ENCODE data around the gene PLA2G7. TPM values are rescaled to one million over a fixed set of nuclear protein-coding genes. Genes with fewer than 3 reads are reported as not detected.
"Not testable (repeated sequence)": the region's sequence is repeated elsewhere in the genome, so short reads cannot be mapped to it uniquely, and the experiment has no call there.

PLA2G7 gene
- 8.1 TPM for total RNA-seq
- long read RNA-seq, transcript PLA2G7-201 (12 exons, 1,882 nt), result major isoform, 11 of 19 reads
- long read RNA-seq, partial matches to known transcripts, result 2 of 19 reads
- long read RNA-seq, other reads (novel, unspliced or antisense), result 6 of 19 reads

- DNase-seq (ENCODE audit: low spot score), result peak; percentile 89
These were observed at the start of gene PLA2G7 for GRCh38 chr6:46734867-46735719. Gene PLA2G7, minus strand, starts transcription at chr6:46735375. Its CDS starts 12,484 bp downstream, at chr6:46722891.

- no peak for DNase-seq (ENCODE audit: low spot score)
These were observed 49.4 kb upstream of the PLA2G7 start for GRCh38 chr6:46784535-46784934.

- no peak for DNase-seq (ENCODE audit: low spot score)
These were observed 46.6 kb upstream of the PLA2G7 start for GRCh38 chr6:46781478-46782378.

GRCh38 chr6:46777476-46778346, 42.5 kb upstream of the PLA2G7 start:
- DNase-seq (ENCODE audit: low spot score), result no peak

GRCh38 chr6:46776070-46776712, 41.0 kb upstream of the PLA2G7 start:
- DNase-seq (ENCODE audit: low spot score), result no peak

GRCh38 chr6:46774736-46775135, 39.6 kb upstream of the PLA2G7 start:
- DNase-seq (ENCODE audit: low spot score), result not testable (repeated sequence)

- DNase-seq (ENCODE audit: low spot score), result no peak
These were observed 38.2 kb upstream of the PLA2G7 start for GRCh38 chr6:46773201-46773855.

- DNase-seq (ENCODE audit: low spot score), result no peak
These were observed 37.6 kb upstream of the PLA2G7 start for GRCh38 chr6:46772762-46773161.

- DNase-seq (ENCODE audit: low spot score), result no peak
These were observed 36.8 kb upstream of the PLA2G7 start for GRCh38 chr6:46772016-46772415.

GRCh38 chr6:46764961-46765360, 29.8 kb upstream of the PLA2G7 start:
- DNase-seq (ENCODE audit: low spot score), result no peak

- DNase-seq (ENCODE audit: low spot score), result not testable (repeated sequence)
These were observed 29.1 kb upstream of the PLA2G7 start for GRCh38 chr6:46764280-46764679.

- no peak for DNase-seq (ENCODE audit: low spot score)
These were observed 28.3 kb upstream of the PLA2G7 start for GRCh38 chr6:46763466-46763865.

GRCh38 chr6:46760925-46761324, 25.8 kb upstream of the PLA2G7 start:
- DNase-seq (ENCODE audit: low spot score), result no peak

- DNase-seq (ENCODE audit: low spot score), result no peak
These were observed 24.0 kb upstream of the PLA2G7 start for GRCh38 chr6:46758960-46759753.

- DNase-seq (ENCODE audit: low spot score), result no peak
These were observed 22.0 kb upstream of the PLA2G7 start for GRCh38 chr6:46757214-46757596.

- no peak for DNase-seq (ENCODE audit: low spot score)
These were observed 21.5 kb upstream of the PLA2G7 start for GRCh38 chr6:46756469-46757213.

GRCh38 chr6:46755865-46756264, 20.7 kb upstream of the PLA2G7 start:
- no peak for DNase-seq (ENCODE audit: low spot score)

- no peak for DNase-seq (ENCODE audit: low spot score)
These were observed 16.5 kb upstream of the PLA2G7 start for GRCh38 chr6:46751658-46752057.
